Activated T-cell treated with anti-CD3 and anti-CD28 coated beads, Interleukin-2, amount 50 U/mL, for 24 hours (primary cell): ENCODE data around the gene VPS13C.

Experiments
- DNase-seq: peaks from one replicate; pipeline ENCODE4 v3.0.0-alpha.2; 2020
- H3K27ac Mint-ChIP-seq: 2 replicates; pipeline ENCODE4 v1.8.0; 2020; ENCODE audit warnings: mild to moderate bottlenecking, mixed read lengths
- H3K27me3 Mint-ChIP-seq: 2 replicates; pipeline ENCODE4 v1.8.0; 2020; ENCODE audit warnings: mixed read lengths
- H3K36me3 Mint-ChIP-seq: 2 replicates; pipeline ENCODE4 v1.8.0; 2020; ENCODE audit warnings: low read depth, mixed read lengths
- H3K4me1 Mint-ChIP-seq: 2 replicates; pipeline ENCODE4 v1.8.0; 2020; ENCODE audit warnings: low read depth, mixed read lengths
- H3K4me3 Mint-ChIP-seq: 2 replicates; pipeline ENCODE4 v1.8.0; 2020; ENCODE audit warnings: mild to moderate bottlenecking, moderate library complexity, mixed read lengths
- H3K9me3 Mint-ChIP-seq: 2 replicates; pipeline ENCODE4 v1.8.0; 2020; ENCODE audit warnings: mixed read lengths

The VPS13C gene

DNA sequence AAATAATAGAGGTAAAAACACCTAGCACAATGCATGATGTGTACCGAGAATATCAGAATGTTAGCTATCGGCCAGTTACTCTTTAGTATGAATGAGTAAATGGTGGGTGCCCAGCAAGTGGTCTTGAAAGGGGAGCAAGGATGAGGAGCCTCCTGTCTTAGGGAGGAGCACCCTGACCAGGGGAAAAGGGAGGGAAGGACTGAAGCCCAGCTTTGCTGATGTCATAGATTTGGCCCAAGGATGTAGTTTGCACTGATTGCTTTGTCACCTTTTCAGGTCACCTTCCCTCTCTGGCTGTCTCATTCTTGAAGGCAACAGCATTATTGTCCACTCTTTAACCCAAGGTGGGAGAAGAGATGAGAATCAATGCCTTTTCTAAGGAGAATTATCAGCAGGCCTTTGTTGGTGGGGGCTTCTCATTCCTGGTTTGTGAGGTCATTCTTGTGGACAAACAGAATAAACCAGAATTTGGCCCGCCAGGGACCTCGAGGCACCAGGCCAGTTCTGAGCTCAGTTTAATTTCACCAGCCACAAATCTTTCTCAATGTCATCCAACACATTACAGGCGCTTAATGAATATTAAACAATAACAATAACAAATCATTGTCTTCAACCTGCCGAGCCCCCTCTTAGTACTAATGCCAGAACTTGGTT lies 231.3 kb downstream of the VPS13C start:
- Mint-ChIP-seq H3K9me3 (no peaks in the 10 kb centered on the region), H3K27me3 (peaks cover 19% of the 10 kb centered on the region), H3K4me3 (no peak overlapping the region), H3K36me3 (no peaks in the 10 kb centered on the region), H3K4me1 (peaks cover 2% of the 10 kb centered on the region), H3K27ac (no peak overlapping the region)
- DNase-seq, result no peak

GRCh38 chr15:61828008-61828407 lies 232.2 kb downstream of the VPS13C start:
- H3K4me3 Mint-ChIP-seq, result no peak overlapping the region
- H3K36me3 Mint-ChIP-seq, result no peaks in the 10 kb centered on the region
- H3K27ac Mint-ChIP-seq, result no peak overlapping the region

GRCh38 chr15:61827131-61827530 lies 233.1 kb downstream of the VPS13C start:
- no peak for DNase-seq
- Mint-ChIP-seq H3K4me1 (no peaks in the 10 kb centered on the region), H3K9me3 (no peaks in the 10 kb centered on the region), H3K4me3 (no peak overlapping the region), H3K27ac (no peak overlapping the region), H3K36me3 (no peaks in the 10 kb centered on the region), H3K27me3 (peaks cover 11% of the 10 kb centered on the region)

More at GRCh38 chr15:61828008-61828407, 232.2 kb downstream of the VPS13C start:
- no peak for DNase-seq
- peaks cover 11% of the 10 kb centered on the region for H3K27me3 Mint-ChIP-seq
- no peaks in the 10 kb centered on the region for H3K9me3 Mint-ChIP-seq
- H3K4me1 Mint-ChIP-seq, result no peaks in the 10 kb centered on the region

DNA sequence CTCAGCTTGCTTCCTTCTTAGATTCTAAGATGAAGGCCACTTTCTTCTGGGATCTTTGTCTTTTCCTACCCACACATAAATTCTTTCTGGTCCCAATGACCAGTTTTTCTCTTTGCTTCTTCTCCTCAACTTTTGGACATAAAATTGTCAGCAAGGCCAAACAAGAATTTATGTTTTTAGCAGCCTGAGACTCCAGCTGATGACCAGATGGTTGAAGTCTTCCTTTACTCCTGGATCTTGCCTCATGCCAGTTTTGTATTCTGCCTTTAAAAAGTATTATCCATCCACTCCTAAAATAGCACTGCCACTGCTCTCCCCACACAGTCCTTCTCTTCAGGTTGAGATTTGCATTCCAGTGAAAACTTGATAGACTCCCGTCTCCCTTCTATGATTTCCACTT lies 236.0 kb downstream of the VPS13C start:
- H3K4me1 Mint-ChIP-seq, result no peaks in the 10 kb centered on the region
- no peak overlapping the region for H3K4me3 Mint-ChIP-seq
- H3K36me3 Mint-ChIP-seq, result no peaks in the 10 kb centered on the region
- no peak for DNase-seq
- no peak overlapping the region for H3K27ac Mint-ChIP-seq
- H3K9me3 Mint-ChIP-seq, result no peaks in the 10 kb centered on the region
- peaks cover 9% of the 10 kb centered on the region for H3K27me3 Mint-ChIP-seq

GRCh38 chr15:61822511-61822910 lies 237.7 kb downstream of the VPS13C start:
- no peaks in the 10 kb centered on the region for H3K36me3 Mint-ChIP-seq
- no peak overlapping the region for H3K27ac Mint-ChIP-seq
- no peak overlapping the region for H3K4me3 Mint-ChIP-seq
- H3K27me3 Mint-ChIP-seq, result peaks cover 13% of the 10 kb centered on the region
- no peaks in the 10 kb centered on the region for H3K9me3 Mint-ChIP-seq
- no peak for DNase-seq
- H3K4me1 Mint-ChIP-seq, result no peaks in the 10 kb centered on the region

GRCh38 chr15:61820951-61821350 lies 239.3 kb downstream of the VPS13C start:
- no peak overlapping the region for H3K27ac Mint-ChIP-seq

GRCh38 chr15:61820212-61820611 lies 240.0 kb downstream of the VPS13C start:
- Mint-ChIP-seq H3K4me3 (no peak overlapping the region), H3K27me3 (peaks cover 14% of the 10 kb centered on the region), H3K27ac (no peak overlapping the region), H3K36me3 (no peaks in the 10 kb centered on the region), H3K9me3 (no peaks in the 10 kb centered on the region), H3K4me1 (no peaks in the 10 kb centered on the region)
- no peak for DNase-seq

More at GRCh38 chr15:61820951-61821350, 239.3 kb downstream of the VPS13C start:
- H3K36me3 Mint-ChIP-seq, result no peaks in the 10 kb centered on the region
- H3K9me3 Mint-ChIP-seq, result no peaks in the 10 kb centered on the region
- H3K4me3 Mint-ChIP-seq, result no peak overlapping the region
- DNase-seq, result no peak
- H3K27me3 Mint-ChIP-seq, result peaks cover 13% of the 10 kb centered on the region
- H3K4me1 Mint-ChIP-seq, result no peaks in the 10 kb centered on the region

DNA sequence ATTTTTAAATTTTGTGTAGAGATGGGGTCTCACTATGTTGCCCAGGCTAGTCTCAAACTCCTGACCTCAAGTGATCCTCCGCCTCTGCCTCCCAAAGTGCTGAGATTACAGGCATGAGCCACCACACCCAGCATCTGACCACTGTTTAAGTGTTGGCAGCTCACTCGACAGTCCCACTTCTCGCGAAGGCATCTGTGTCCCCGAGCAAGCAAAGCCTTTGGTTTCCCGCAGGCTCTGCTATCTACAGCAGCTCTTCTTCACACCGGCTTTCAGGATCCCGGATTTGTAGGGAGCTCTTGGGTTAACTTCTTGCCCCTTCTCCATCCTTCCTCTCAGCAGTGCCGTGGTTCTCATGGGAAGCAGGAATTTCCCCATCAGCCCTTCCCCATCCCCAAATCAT lies 240.9 kb downstream of the VPS13C start:
- DNase-seq, result no peak
- Mint-ChIP-seq H3K4me3 (no peak overlapping the region), H3K36me3 (no peaks in the 10 kb centered on the region), H3K27me3 (peaks cover 12% of the 10 kb centered on the region), H3K4me1 (no peaks in the 10 kb centered on the region), H3K27ac (no peak overlapping the region), H3K9me3 (no peaks in the 10 kb centered on the region)

- no peaks in the 10 kb centered on the region for H3K4me1 Mint-ChIP-seq
- no peak for DNase-seq
These were observed 241.4 kb downstream of the VPS13C start for GRCh38 chr15:61818801-61819200.

GRCh38 chr15:61816856-61817255 lies 243.4 kb downstream of the VPS13C start:
- DNase-seq, result no peak
- H3K27ac Mint-ChIP-seq, result no peak overlapping the region
- peaks cover 16% of the 10 kb centered on the region for H3K27me3 Mint-ChIP-seq
- no peaks in the 10 kb centered on the region for H3K4me1 Mint-ChIP-seq
- H3K4me3 Mint-ChIP-seq, result no peak overlapping the region
- H3K36me3 Mint-ChIP-seq, result no peaks in the 10 kb centered on the region
- no peaks in the 10 kb centered on the region for H3K9me3 Mint-ChIP-seq

More at GRCh38 chr15:61818801-61819200, 241.4 kb downstream of the VPS13C start:
- no peak overlapping the region for H3K27ac Mint-ChIP-seq
- no peaks in the 10 kb centered on the region for H3K9me3 Mint-ChIP-seq
- H3K4me3 Mint-ChIP-seq, result no peak overlapping the region
- peaks cover 10% of the 10 kb centered on the region for H3K27me3 Mint-ChIP-seq
- no peaks in the 10 kb centered on the region for H3K36me3 Mint-ChIP-seq

DNA sequence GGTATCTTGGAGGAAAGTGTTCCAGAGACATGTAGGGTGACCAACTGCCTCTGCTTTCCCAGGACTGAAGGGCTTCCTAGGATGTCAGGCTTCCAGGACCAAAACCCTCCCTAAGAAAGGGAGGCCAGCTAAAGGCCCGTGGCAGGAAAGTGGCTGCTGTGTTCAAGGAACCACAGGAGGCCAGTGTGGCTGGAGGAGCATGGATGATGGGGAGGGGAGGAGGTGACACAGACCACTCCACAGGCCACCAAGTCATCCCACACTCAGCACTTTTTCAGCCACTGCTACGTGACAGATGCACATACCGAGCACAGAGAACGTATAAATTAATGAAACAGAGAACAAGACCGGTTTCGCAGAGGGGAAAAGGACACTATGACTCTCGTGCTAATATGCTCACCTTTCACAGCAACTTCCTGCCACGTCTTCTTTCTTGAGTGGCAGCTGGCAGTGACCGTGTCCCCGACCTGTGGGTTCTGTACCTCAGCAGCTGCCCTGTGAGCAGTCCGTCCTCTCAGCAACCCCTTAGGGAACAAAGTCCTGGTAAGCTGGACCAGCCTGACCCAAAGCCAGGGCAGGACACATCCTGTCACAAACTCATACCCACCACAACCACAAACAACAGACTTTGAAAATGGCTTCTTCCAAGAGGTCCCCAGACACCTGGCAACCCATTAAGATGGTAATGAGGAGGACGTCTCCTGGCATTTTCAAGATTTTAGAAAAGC lies 244.7 kb downstream of the VPS13C start:
- no peak for DNase-seq
- Mint-ChIP-seq H3K36me3 (no peaks in the 10 kb centered on the region), H3K9me3 (no peaks in the 10 kb centered on the region), H3K27ac (no peak overlapping the region), H3K4me1 (no peaks in the 10 kb centered on the region), H3K4me3 (no peak overlapping the region), H3K27me3 (peaks cover 18% of the 10 kb centered on the region)

- Mint-ChIP-seq H3K9me3 (no peaks in the 10 kb centered on the region), H3K27me3 (peaks cover 22% of the 10 kb centered on the region), H3K27ac (no peak overlapping the region), H3K4me1 (no peaks in the 10 kb centered on the region), H3K36me3 (no peaks in the 10 kb centered on the region), H3K4me3 (no peak overlapping the region)
- DNase-seq, result no peak
These were observed 247.8 kb downstream of the VPS13C start for GRCh38 chr15:61812476-61812875.

DNA sequence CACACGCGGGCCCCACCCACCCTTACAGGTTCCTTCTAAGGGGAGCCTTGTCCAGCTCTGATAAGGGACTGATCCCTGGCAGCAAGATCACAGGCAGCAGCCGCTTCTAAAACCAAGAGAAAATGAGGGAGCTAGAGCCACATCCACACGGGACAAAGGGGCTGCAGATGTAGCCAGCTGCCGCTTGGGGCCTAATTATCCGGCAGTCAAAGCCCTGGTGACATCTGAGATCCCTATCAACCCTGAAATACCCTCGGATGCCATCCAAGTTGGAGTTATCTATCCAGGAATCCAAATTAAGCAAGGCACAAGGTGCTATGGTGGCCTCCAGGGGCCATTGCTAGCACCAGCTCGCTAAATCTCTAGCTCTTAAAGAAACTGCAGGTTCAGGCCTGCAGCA lies 248.3 kb downstream of the VPS13C start:
- no peak for DNase-seq
- H3K36me3 Mint-ChIP-seq, result no peaks in the 10 kb centered on the region
- no peaks in the 10 kb centered on the region for H3K4me1 Mint-ChIP-seq
- no peak overlapping the region for H3K4me3 Mint-ChIP-seq
- H3K27me3 Mint-ChIP-seq, result peaks cover 27% of the 10 kb centered on the region
- no peaks in the 10 kb centered on the region for H3K9me3 Mint-ChIP-seq
- no peak overlapping the region for H3K27ac Mint-ChIP-seq

GRCh38 chr15:61809216-61809615 lies 251.0 kb downstream of the VPS13C start:
- Mint-ChIP-seq H3K27me3 (peaks cover 32% of the 10 kb centered on the region), H3K4me3 (no peak overlapping the region), H3K36me3 (no peaks in the 10 kb centered on the region), H3K9me3 (no peaks in the 10 kb centered on the region), H3K4me1 (no peaks in the 10 kb centered on the region), H3K27ac (no peak overlapping the region)
- DNase-seq, result no peak

DNA sequence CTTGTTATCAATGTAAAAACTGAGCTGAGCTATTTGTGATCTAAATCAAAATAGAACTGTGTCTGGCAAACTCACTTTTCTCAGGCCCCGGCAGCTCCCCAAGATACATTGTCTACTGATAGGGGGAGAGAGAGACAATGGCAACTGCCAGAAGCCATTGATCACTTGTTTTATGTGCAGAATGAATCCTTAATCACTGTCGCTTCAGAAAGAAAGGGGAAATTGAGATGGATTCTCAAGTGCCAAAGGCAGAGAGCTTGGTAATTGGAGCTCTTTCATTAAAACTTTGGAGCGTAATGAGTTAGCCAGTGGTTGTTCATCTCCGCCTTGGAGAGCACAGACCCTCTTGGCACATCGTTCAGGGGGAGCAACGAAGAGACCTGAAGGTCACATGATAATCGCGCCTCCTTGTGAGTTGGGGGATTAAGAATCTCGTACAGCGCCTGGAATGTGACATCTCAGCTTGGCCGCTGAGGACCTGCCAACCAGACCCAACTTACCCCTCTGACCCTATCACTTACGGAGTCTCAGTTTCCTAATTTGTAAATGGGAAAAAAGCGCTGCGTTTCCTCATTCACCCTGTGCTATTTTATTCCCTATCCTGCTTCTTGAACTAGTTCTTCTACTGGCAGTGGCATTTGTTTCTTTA lies 252.8 kb downstream of the VPS13C start:
- Mint-ChIP-seq H3K9me3 (no peaks in the 10 kb centered on the region), H3K4me3 (no peak overlapping the region), H3K27ac (no peak overlapping the region), H3K27me3 (peaks cover 27% of the 10 kb centered on the region), H3K4me1 (no peaks in the 10 kb centered on the region), H3K36me3 (no peaks in the 10 kb centered on the region)
- no peak for DNase-seq
